ENCODE measurements around the gene ADAP1. TPM values are rescaled to one million over a fixed set of nuclear protein-coding genes. Genes with fewer than 3 reads are reported as not detected.
A peak's percentile ranks its signal among the peaks of the same experiment; 100 is the strongest.

Gene ADAP1
- total and polyA plus RNA-seq, 2 of the 8 experiments (the other 6 are each of a cell fraction or from before 2014, with no cell fraction given): 5.8 to 6.1 TPM

- H3K9ac ChIP-seq (replicated peaks in 1 of 4; ENCODE audit: extremely low read depth in 1 of 4, low read depth in 3 of 4, low read length in 3 of 4): no peak overlapping the region
- no peak for FAIRE-seq
- no peak for TF ChIP-seq BCL11A (IDR thresholded peaks at IDR 0.05; ENCODE audit: low read depth in 2 of 2, low read length in 2 of 2)
- no peak for TF ChIP-seq EZH2 (IDR thresholded peaks at IDR 0.05; ENCODE audit: low read depth, low read length, severe bottlenecking)
- no peak for TF ChIP-seq GABPA (IDR thresholded peaks at IDR 0.05; ENCODE audit: borderline replicate concordance, insufficient read depth, low read length)
- TF ChIP-seq GTF2F1 (IDR thresholded peaks at IDR 0.05; ENCODE audit: borderline replicate concordance, low read depth, low read length): no peak
- no peak for TF ChIP-seq ATF3 (IDR thresholded peaks at IDR 0.05; ENCODE audit: insufficient read depth, low read depth, low read length)
- no peak for TF ChIP-seq ASH2L (IDR thresholded peaks at IDR 0.05; ENCODE audit: low read length)
- TF ChIP-seq TAF7 (optimal IDR thresholded peaks at IDR 0.05; ENCODE audit: borderline replicate concordance, low read depth, low read length): no peak
- no peak for TF ChIP-seq SRF (IDR thresholded peaks at IDR 0.05; ENCODE audit: low read depth, low read length)
- TF ChIP-seq CTCF (IDR thresholded peaks at IDR 0.05; ENCODE audit: control extremely low read depth in 1 of 3, insufficient read depth in 1 of 3, low read depth in 1 of 3, low read length in 3 of 3): no peak
Observed at GRCh38 chr7:927031-927671, 27.3 kb downstream of the ADAP1 start.

More at GRCh38 chr7:927031-927671, 27.3 kb downstream of the ADAP1 start:
- ChIA-PET POLR2A (ENCODE audit: partially characterized antibody) (no interaction called here), CTCF (ENCODE audit: partially characterized antibody) (interaction anchor here (1.2 to 1.4 kb wide), 2 partner anchors 13 to 45 kb away, joined by 3 read pairs; no protein-coding TSS in a partner anchor)
- Histone ChIP-seq H3K23ac (ENCODE audit: insufficient read length) (no peak overlapping the region), H3K23me2 (ENCODE audit: low read depth, low read length) (no peaks in the 10 kb centered on the region), H3K9me3 (ENCODE audit: insufficient read depth in 2 of 2, low read depth in 1 of 2, low read length in 1 of 2) (no peaks in the 10 kb centered on the region), H3K79me2 (ENCODE audit: control insufficient read depth in 1 of 2, insufficient read depth in 2 of 2, low read length in 2 of 2) (no peaks in the 10 kb centered on the region), H3K4me3 (ENCODE audit: extremely low read depth in 1 of 4, insufficient read depth in 2 of 4, low read depth in 3 of 4, low read length in 4 of 4) (no peak overlapping the region), H3K4ac (replicated peaks; ENCODE audit: insufficient read length, low read depth, low read length) (no peak overlapping the region), H2AK5ac (ENCODE audit: low read depth, low read length) (no peak overlapping the region), H3K56ac (replicated peaks; ENCODE audit: insufficient read length, low read depth, low read length) (no peak overlapping the region), H3K27ac (ENCODE audit: low read depth, low read length) (no peak overlapping the region), H4K5ac (ENCODE audit: insufficient read length, low read depth, low read length) (no peak overlapping the region), H3K79me1 (ENCODE audit: low read depth, low read length) (no peaks in the 10 kb centered on the region), H3K27me3 (replicated peaks in 1 of 4; ENCODE audit: control insufficient read depth in 3 of 4, extremely low read depth in 1 of 4, insufficient read depth in 3 of 4, low read length in 3 of 4) (no peaks in the 10 kb centered on the region), H2BK12ac (ENCODE audit: low read depth, low read length) (no peak overlapping the region), H3K18ac (ENCODE audit: extremely low read depth, low read length) (no peak overlapping the region), H2BK20ac (ENCODE audit: low read length) (no peak overlapping the region), H2BK5ac (ENCODE audit: low read depth, low read length) (no peak overlapping the region), H2BK120ac (replicated peaks; ENCODE audit: low read depth, low read length) (no peak overlapping the region), H3K4me2 (ENCODE audit: insufficient read depth in 1 of 2, low read depth in 2 of 2, low read length in 2 of 2) (no peak overlapping the region), H3K14ac (ENCODE audit: insufficient read length) (no peak overlapping the region), H4K20me1 (replicated peaks in 1 of 2; ENCODE audit: control insufficient read depth in 1 of 2, insufficient read depth in 2 of 2, low read length in 2 of 2) (no peaks in the 10 kb centered on the region), H4K8ac (ENCODE audit: extremely low read depth, insufficient read depth, low read length) (no peak overlapping the region; the same call in 1 of the 2 replicates), H2BK15ac (ENCODE audit: low read length) (no peak overlapping the region), H3K4me1 (replicated peaks in 1 of 4; ENCODE audit: control insufficient read depth in 3 of 4, insufficient read depth in 4 of 4, low read length in 3 of 4) (peaks cover 0 to 8% (median 0%) of the 10 kb centered on the region in 4 experiments; a peak in 2 of 7 replicates), H4K91ac (replicated peaks; ENCODE audit: insufficient read length, low read length) (no peak overlapping the region), H2AFZ (ENCODE audit: low read length) (no peak overlapping the region), H3K36me3 (ENCODE audit: control insufficient read depth in 2 of 4, insufficient read depth in 4 of 4, low read length in 3 of 4) (no peaks in the 10 kb centered on the region)
- DNase-seq (ENCODE audit: low read depth in 1 of 2, low spot score in 2 of 2): peak in 1 of 2 experiments; percentile 46
- WGBS, 2 experiments (ENCODE audit: extremely low coverage in 1 of 2, insufficient coverage in 1 of 2, insufficient read length in 1 of 2, insufficient replicate concordance in 2 of 2, low coverage in 1 of 2, low lambda C conversion rate in 2 of 2, missing lambda C conversion rate in 1 of 2): 90% methylated on average over 21 of the region's 21 CpGs; no CpG with 5 or more reads in 1 of the 2 experiments
